Measurements from ENCODE around the gene HEATR3.
"Not testable (repeated sequence)": the region's sequence is repeated elsewhere in the genome, so short reads cannot be mapped to it uniquely, and the experiment has no call there.

HEATR3 gene

GRCh38 chr16:50099957-50100648 is 34.3 kb downstream of the HEATR3 start:
- no peak for DNase-seq (ENCODE audit: low spot score)

GRCh38 chr16:50102051-50102746 is 36.4 kb downstream of the HEATR3 start:
- no peak for DNase-seq (ENCODE audit: low spot score)

GRCh38 chr16:50103764-50104163 is 38.0 kb downstream of the HEATR3 start:
- no peak for DNase-seq (ENCODE audit: low spot score)

GRCh38 chr16:50114357-50115129 is 48.8 kb downstream of the HEATR3 start:
- DNase-seq (ENCODE audit: low spot score) = peak; percentile 1

- no peak for DNase-seq (ENCODE audit: low spot score)
These were observed 54.9 kb downstream of the HEATR3 start for GRCh38 chr16:50120711-50121110.

GRCh38 chr16:50121278-50121677 is 55.5 kb downstream of the HEATR3 start:
- DNase-seq (ENCODE audit: low spot score) = no peak

- no peak for DNase-seq (ENCODE audit: low spot score)
These were observed 56.1 kb downstream of the HEATR3 start for GRCh38 chr16:50121721-50122445.

GRCh38 chr16:50123417-50123816 is 57.6 kb downstream of the HEATR3 start:
- no peak for DNase-seq (ENCODE audit: low spot score)

GRCh38 chr16:50124769-50125168 is 59.0 kb downstream of the HEATR3 start:
- DNase-seq (ENCODE audit: low spot score) = no peak

- no peak for DNase-seq (ENCODE audit: low spot score)
These were observed 60.4 kb downstream of the HEATR3 start for GRCh38 chr16:50126183-50126582.

GRCh38 chr16:50132571-50132970 is 66.8 kb downstream of the HEATR3 start:
- not testable (repeated sequence) for DNase-seq (ENCODE audit: low spot score)

GRCh38 chr16:50133214-50133613 is 67.4 kb downstream of the HEATR3 start:
- no peak for DNase-seq (ENCODE audit: low spot score)

GRCh38 chr16:50136399-50136798 is 70.6 kb downstream of the HEATR3 start:
- DNase-seq (ENCODE audit: low spot score) = no peak

GRCh38 chr16:50137268-50137667 is 71.5 kb downstream of the HEATR3 start:
- DNase-seq (ENCODE audit: low spot score) = no peak

GRCh38 chr16:50139580-50139979 is 73.8 kb downstream of the HEATR3 start:
- no peak for DNase-seq (ENCODE audit: low spot score)

- no peak for DNase-seq (ENCODE audit: low spot score)
These were observed 78.4 kb downstream of the HEATR3 start for GRCh38 chr16:50144211-50144610.

- no peak for DNase-seq (ENCODE audit: low spot score)
These were observed 81.0 kb downstream of the HEATR3 start for GRCh38 chr16:50146479-50147435.

- no peak for DNase-seq (ENCODE audit: low spot score)
These were observed 85.6 kb downstream of the HEATR3 start for GRCh38 chr16:50151322-50151721.

- no peak for DNase-seq (ENCODE audit: low spot score)
These were observed 86.0 kb downstream of the HEATR3 start for GRCh38 chr16:50151756-50152155.

GRCh38 chr16:50152351-50152806 is 86.6 kb downstream of the HEATR3 start:
- DNase-seq (ENCODE audit: low spot score) = peak; percentile 40

All from LoVo (cell line).